Lower leg skin (tissue), 3 donors: ENCODE results near the gene EMC1.

Experiments
- POLR2A ChIP-seq, 2 donors: fragments of 450-650 bp; IDR thresholded peaks; one replicate each; pipeline ENCODE4 v1.6.1; 2016 to 2017; ENCODE audit warnings: antibody characterized with exemption in 2 of 2, mild to moderate bottlenecking in 1 of 2, moderate library complexity in 1 of 2
- TF ChIP-seq, protein P1 (sequence below), 3 donors: fragments of 450-650 bp; IDR thresholded peaks; one replicate each; pipeline ENCODE4 v1.5.1; 2016; ENCODE audit warnings: antibody characterized with exemption in 3 of 3, mild to moderate bottlenecking in 3 of 3, moderate library complexity in 2 of 3

DNA sequence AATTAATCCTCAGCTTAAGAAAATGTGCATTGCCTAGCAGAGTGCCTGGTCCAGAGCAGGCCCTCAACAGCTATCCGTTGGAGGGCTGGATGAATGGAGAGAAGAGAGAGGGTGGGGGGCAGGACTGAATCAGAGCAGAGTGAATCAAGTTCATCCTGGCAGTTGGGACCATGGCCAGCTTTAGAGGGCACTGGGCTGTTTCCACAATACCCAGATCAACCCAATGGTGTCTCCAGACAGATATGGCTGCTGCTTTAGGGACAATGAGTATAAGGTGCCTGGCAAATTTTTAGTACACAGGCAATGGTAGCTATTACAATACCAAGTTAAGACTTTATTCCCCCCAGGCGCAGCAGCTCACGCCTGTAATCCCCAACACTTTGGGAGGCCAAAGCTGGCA, 17.1 kb downstream of the EMC1 start:
- no peak for TF ChIP-seq POLR2A (IDR thresholded peaks at IDR 0.05)
- TF ChIP-seq, protein P1, sequence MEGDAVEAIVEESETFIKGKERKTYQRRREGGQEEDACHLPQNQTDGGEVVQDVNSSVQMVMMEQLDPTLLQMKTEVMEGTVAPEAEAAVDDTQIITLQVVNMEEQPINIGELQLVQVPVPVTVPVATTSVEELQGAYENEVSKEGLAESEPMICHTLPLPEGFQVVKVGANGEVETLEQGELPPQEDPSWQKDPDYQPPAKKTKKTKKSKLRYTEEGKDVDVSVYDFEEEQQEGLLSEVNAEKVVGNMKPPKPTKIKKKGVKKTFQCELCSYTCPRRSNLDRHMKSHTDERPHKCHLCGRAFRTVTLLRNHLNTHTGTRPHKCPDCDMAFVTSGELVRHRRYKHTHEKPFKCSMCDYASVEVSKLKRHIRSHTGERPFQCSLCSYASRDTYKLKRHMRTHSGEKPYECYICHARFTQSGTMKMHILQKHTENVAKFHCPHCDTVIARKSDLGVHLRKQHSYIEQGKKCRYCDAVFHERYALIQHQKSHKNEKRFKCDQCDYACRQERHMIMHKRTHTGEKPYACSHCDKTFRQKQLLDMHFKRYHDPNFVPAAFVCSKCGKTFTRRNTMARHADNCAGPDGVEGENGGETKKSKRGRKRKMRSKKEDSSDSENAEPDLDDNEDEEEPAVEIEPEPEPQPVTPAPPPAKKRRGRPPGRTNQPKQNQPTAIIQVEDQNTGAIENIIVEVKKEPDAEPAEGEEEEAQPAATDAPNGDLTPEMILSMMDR (IDR thresholded peaks at IDR 0.05), result no peak
